Skeletal muscle cell (primary cell): ENCODE measurements around the gene PXMP2.
"Not testable (repeated sequence)": the region's sequence is repeated elsewhere in the genome, so short reads cannot be mapped to it uniquely, and the experiment has no call there.

Experiments used
- DNase-seq: peaks from one replicate; pipeline ENCODE4 v3.0.0-alpha.2; 2010; ENCODE audit warnings: low read depth
- H3K4me3 ChIP-seq: 2 replicates; pipeline ENCODE4 v1.5.1; 2011; ENCODE audit warnings: low read depth, mild to moderate bottlenecking, control low read depth, low read length, moderate library complexity

PXMP2 gene

GRCh38 chr12:132740652-132741051 is 53.3 kb downstream of the PXMP2 start:
- DNase-seq: no peak
- H3K4me3 ChIP-seq: no peak overlapping the region

GRCh38 chr12:132741620-132742019 is 54.2 kb downstream of the PXMP2 start:
- DNase-seq: no peak

GRCh38 chr12:132743831-132744230 is 56.4 kb downstream of the PXMP2 start:
- DNase-seq: no peak

More at GRCh38 chr12:132741620-132742019, 54.2 kb downstream of the PXMP2 start:
- H3K4me3 ChIP-seq: no peak overlapping the region

GRCh38 chr12:132746613-132747012 is 59.2 kb downstream of the PXMP2 start:
- DNase-seq: no peak
- no peak overlapping the region for H3K4me3 ChIP-seq

More at GRCh38 chr12:132743831-132744230, 56.4 kb downstream of the PXMP2 start:
- H3K4me3 ChIP-seq: no peak overlapping the region

GRCh38 chr12:132747395-132747794 is 60.0 kb downstream of the PXMP2 start:
- DNase-seq: no peak
- H3K4me3 ChIP-seq: no peak overlapping the region

- no peak for DNase-seq
- H3K4me3 ChIP-seq: no peak overlapping the region
These were observed 60.5 kb downstream of the PXMP2 start for GRCh38 chr12:132747896-132748295.

- DNase-seq: no peak
- H3K4me3 ChIP-seq: no peak overlapping the region
These were observed 60.9 kb downstream of the PXMP2 start for GRCh38 chr12:132748319-132748718.

- DNase-seq: not testable (repeated sequence)
These were observed 66.3 kb downstream of the PXMP2 start for GRCh38 chr12:132753670-132754069.

GRCh38 chr12:132754160-132754932 is 67.0 kb downstream of the PXMP2 start:
- no peak for DNase-seq
- H3K4me3 ChIP-seq: no peak overlapping the region

More at GRCh38 chr12:132753670-132754069, 66.3 kb downstream of the PXMP2 start:
- not testable (repeated sequence) for H3K4me3 ChIP-seq
